Neural cell (in vitro differentiated cells): ENCODE data around the gene PRPS1L1.

Experiments
- CTCF ChIP-seq: fragments of 450-650 bp; IDR thresholded peaks from 2 replicates; pipeline ENCODE4 v1.5.1; 2014; ENCODE audit warnings: antibody characterized with exemption, mild to moderate bottlenecking, moderate library complexity; ENCODE audit not compliant: poor library complexity, severe bottlenecking
- EP300 ChIP-seq: fragments of 450-650 bp; conservative IDR thresholded peaks from 2 replicates; pipeline ENCODE4 v1.6.1; 2014; ENCODE audit warnings: antibody characterized with exemption, mild to moderate bottlenecking, moderate library complexity; ENCODE audit not compliant: poor library complexity, severe bottlenecking
- EZH2 ChIP-seq: fragments of 200-600, 300-800 bp; shearing (Covaris generic), sonication (generic); IDR thresholded peaks from 2 replicates; pipeline ENCODE4 v1.6.1; 2014; ENCODE audit warnings: antibody characterized with exemption, low read length, borderline replicate concordance, mild to moderate bottlenecking; ENCODE audit not compliant: insufficient read depth, poor library complexity, severe bottlenecking
- MXI1 ChIP-seq: fragments of 450-650 bp; conservative IDR thresholded peaks from 2 replicates; pipeline ENCODE4 v1.6.1; 2014; ENCODE audit warnings: antibody characterized with exemption, mild to moderate bottlenecking; ENCODE audit not compliant: poor library complexity, severe bottlenecking
- POLR2AphosphoS5 ChIP-seq: IDR thresholded peaks from 2 replicates; pipeline ENCODE4 v1.6.1; 2012
- RAD21 ChIP-seq: fragments of 450-650 bp; conservative IDR thresholded peaks from 2 replicates; pipeline ENCODE4 v1.6.1; 2014; ENCODE audit warnings: antibody characterized with exemption, mild to moderate bottlenecking, moderate library complexity
- SMC3 ChIP-seq: fragments of 450-650 bp; conservative IDR thresholded peaks from 2 replicates; pipeline ENCODE4 v1.6.1; 2014; ENCODE audit warnings: antibody characterized with exemption, mild to moderate bottlenecking, moderate library complexity; ENCODE audit not compliant: poor library complexity
- TAF1 ChIP-seq: IDR thresholded peaks from 2 replicates; pipeline ENCODE4 v1.6.1; 2012; ENCODE audit warnings: low read depth
- TF ChIP-seq, protein P1 (sequence below): IDR thresholded peaks from 2 replicates; pipeline ENCODE4 v1.6.1; 2012; ENCODE audit warnings: borderline replicate concordance

DNA sequence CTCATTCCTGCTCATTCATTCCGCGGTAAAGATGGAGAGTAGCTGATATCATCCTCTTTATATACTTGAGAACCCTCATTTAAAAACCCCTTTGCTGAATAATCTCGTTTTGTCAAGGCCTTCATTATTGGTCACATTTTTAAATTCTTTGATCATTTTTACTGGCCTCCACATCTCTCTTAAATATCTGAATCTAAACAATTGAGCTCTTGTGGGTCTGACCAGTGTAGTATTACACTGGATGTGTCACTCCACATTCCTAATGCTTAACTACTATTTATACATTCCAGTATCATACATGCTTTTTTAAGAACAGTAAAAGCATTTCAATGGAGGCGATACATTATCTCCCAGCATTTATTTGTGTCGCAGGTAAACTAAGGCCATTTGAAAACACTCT lies 12.6 kb upstream of the PRPS1L1 start:
- TF ChIP-seq EZH2 (no peak), CTCF (no peak), SMC3 (no peak), RAD21 (no peak), EP300 (no peak), TAF1 (no peak), POLR2AphosphoS5 (no peak), MXI1 (no peak)
- TF ChIP-seq, protein P1, sequence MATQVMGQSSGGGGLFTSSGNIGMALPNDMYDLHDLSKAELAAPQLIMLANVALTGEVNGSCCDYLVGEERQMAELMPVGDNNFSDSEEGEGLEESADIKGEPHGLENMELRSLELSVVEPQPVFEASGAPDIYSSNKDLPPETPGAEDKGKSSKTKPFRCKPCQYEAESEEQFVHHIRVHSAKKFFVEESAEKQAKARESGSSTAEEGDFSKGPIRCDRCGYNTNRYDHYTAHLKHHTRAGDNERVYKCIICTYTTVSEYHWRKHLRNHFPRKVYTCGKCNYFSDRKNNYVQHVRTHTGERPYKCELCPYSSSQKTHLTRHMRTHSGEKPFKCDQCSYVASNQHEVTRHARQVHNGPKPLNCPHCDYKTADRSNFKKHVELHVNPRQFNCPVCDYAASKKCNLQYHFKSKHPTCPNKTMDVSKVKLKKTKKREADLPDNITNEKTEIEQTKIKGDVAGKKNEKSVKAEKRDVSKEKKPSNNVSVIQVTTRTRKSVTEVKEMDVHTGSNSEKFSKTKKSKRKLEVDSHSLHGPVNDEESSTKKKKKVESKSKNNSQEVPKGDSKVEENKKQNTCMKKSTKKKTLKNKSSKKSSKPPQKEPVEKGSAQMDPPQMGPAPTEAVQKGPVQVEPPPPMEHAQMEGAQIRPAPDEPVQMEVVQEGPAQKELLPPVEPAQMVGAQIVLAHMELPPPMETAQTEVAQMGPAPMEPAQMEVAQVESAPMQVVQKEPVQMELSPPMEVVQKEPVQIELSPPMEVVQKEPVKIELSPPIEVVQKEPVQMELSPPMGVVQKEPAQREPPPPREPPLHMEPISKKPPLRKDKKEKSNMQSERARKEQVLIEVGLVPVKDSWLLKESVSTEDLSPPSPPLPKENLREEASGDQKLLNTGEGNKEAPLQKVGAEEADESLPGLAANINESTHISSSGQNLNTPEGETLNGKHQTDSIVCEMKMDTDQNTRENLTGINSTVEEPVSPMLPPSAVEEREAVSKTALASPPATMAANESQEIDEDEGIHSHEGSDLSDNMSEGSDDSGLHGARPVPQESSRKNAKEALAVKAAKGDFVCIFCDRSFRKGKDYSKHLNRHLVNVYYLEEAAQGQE: no peak
